Measurements from ENCODE around the gene SMYD2.
"Not testable (repeated sequence)": the region's sequence is repeated elsewhere in the genome, so short reads cannot be mapped to it uniquely, and the experiment has no call there.

SMYD2 gene

GRCh38 chr1:214271995-214272731, 8.8 kb upstream of the SMYD2 start:
- no peak for DNase-seq

GRCh38 chr1:214272964-214273533, 7.9 kb upstream of the SMYD2 start:
- no peak for DNase-seq

GRCh38 chr1:214275700-214276099, 5.3 kb upstream of the SMYD2 start:
- DNase-seq, result not testable (repeated sequence)

GRCh38 chr1:214276786-214277185, 4.2 kb upstream of the SMYD2 start:
- DNase-seq, result no peak

- DNase-seq, result no peak
These were observed 3.0 kb upstream of the SMYD2 start for GRCh38 chr1:214277704-214278635.

- peak; percentile 65 for DNase-seq
These were observed 456 bp upstream of the SMYD2 start for GRCh38 chr1:214280386-214281020.

GRCh38 chr1:214281720-214282629, 1.0 kb downstream of the SMYD2 start:
- DNase-seq, result peak; percentile 65

GRCh38 chr1:214282630-214283242, 1.8 kb downstream of the SMYD2 start:
- no peak for DNase-seq

GRCh38 chr1:214285610-214286440, 4.9 kb downstream of the SMYD2 start:
- DNase-seq, result no peak

- no peak for DNase-seq
These were observed 6.9 kb downstream of the SMYD2 start for GRCh38 chr1:214287884-214288283.

GRCh38 chr1:214289574-214290272, 8.8 kb downstream of the SMYD2 start:
- DNase-seq, result no peak

GRCh38 chr1:214290424-214291037, 9.6 kb downstream of the SMYD2 start:
- DNase-seq, result no peak

- peak; percentile 31 for DNase-seq
These were observed 11.4 kb downstream of the SMYD2 start for GRCh38 chr1:214292322-214292721.

- no peak for DNase-seq
These were observed 15.0 kb downstream of the SMYD2 start for GRCh38 chr1:214295934-214296333.

GRCh38 chr1:214296860-214297745, 16.1 kb downstream of the SMYD2 start:
- no peak for DNase-seq

- DNase-seq, result no peak
These were observed 19.3 kb downstream of the SMYD2 start for GRCh38 chr1:214300149-214300780.

GRCh38 chr1:214301526-214301925, 20.6 kb downstream of the SMYD2 start:
- DNase-seq, result no peak
